Neural progenitor cell (in vitro differentiated cells): ENCODE results near the gene ZBTB7A. TPM values are rescaled to one million over a fixed set of nuclear protein-coding genes. Genes with fewer than 3 reads are reported as not detected.
A peak's percentile ranks its signal among the peaks of the same experiment; 100 is the strongest.

Experiments
- DNase-seq: peaks from one replicate; pipeline ENCODE4 v3.0.0-alpha.2; 2016; ENCODE audit warnings: low spot score
- H2AFZ ChIP-seq: fragments of 200-600 bp; sonication (generic); replicated peaks from 2 replicates; pipeline ENCODE4 v1.6.1; 2016; ENCODE audit warnings: antibody characterized with exemption
- H3F3A ChIP-seq: fragments of 200-600 bp; sonication (generic); 2 replicates; pipeline ENCODE4 v1.6.1; 2016; ENCODE audit warnings: antibody characterized with exemption, low read depth
- H3K27ac ChIP-seq: fragments of 200-600 bp; sonication (generic); 2 replicates; pipeline ENCODE4 v1.5.1; 2016; ENCODE audit warnings: mild to moderate bottlenecking
- H3K27me3 ChIP-seq: fragments of 200-600 bp; sonication (generic); 2 replicates; pipeline ENCODE4 v1.6.1; 2016; ENCODE audit warnings: mild to moderate bottlenecking, moderate library complexity
- H3K36me3 ChIP-seq: fragments of 200-600 bp; sonication (generic); 2 replicates; pipeline ENCODE4 v1.5.1; 2016
- H3K4me1 ChIP-seq: fragments of 200-600 bp; sonication (generic); 2 replicates; pipeline ENCODE4 v1.6.1; 2016; ENCODE audit warnings: mixed run types
- H3K4me2 ChIP-seq: fragments of 200-600 bp; sonication (generic); 2 replicates; pipeline ENCODE4 v1.6.1; 2016
- H3K4me3 ChIP-seq: fragments of 200-600 bp; sonication (generic); 2 replicates; pipeline ENCODE4 v1.5.1; 2016
- H3K79me2 ChIP-seq: fragments of 200-600 bp; sonication (generic); 2 replicates; pipeline ENCODE4 v1.6.1; 2016; ENCODE audit warnings: low read depth
- H3K9ac ChIP-seq: fragments of 200-600 bp; sonication (generic); 2 replicates; pipeline ENCODE4 v1.6.1; 2016
- H3K9me3 ChIP-seq: fragments of 200-600 bp; sonication (generic); 2 replicates; pipeline ENCODE4 v1.5.1; 2016; ENCODE audit warnings: low read depth
- H4K20me1 ChIP-seq: fragments of 200-600 bp; sonication (generic); 2 replicates; pipeline ENCODE4 v1.6.1; 2016; ENCODE audit warnings: low read depth
- H3K27ac Mint-ChIP-seq: 3 replicates; pipeline ENCODE4 v1.8.0; 2021; ENCODE audit warnings: mixed read lengths
- H3K27me3 Mint-ChIP-seq: 2 replicates; pipeline ENCODE4 v1.8.0; 2022; ENCODE audit warnings: low read depth, mild to moderate bottlenecking, inconsistent platforms, moderate library complexity, mixed read lengths; ENCODE audit not compliant: insufficient read depth
- H3K36me3 Mint-ChIP-seq: 3 replicates; pipeline ENCODE4 v1.8.0; 2021; ENCODE audit warnings: mixed read lengths
- H3K4me1 Mint-ChIP-seq: 3 replicates; pipeline ENCODE4 v1.8.0; 2021; ENCODE audit warnings: mixed read lengths
- H3K4me3 Mint-ChIP-seq: 3 replicates; pipeline ENCODE4 v1.8.0; 2021; ENCODE audit warnings: mild to moderate bottlenecking, moderate library complexity, mixed read lengths
- H3K9me3 Mint-ChIP-seq: 3 replicates; pipeline ENCODE4 v1.8.0; 2020; ENCODE audit warnings: mixed read lengths
- EZH2 ChIP-seq: fragments of 200-600 bp; sonication (generic); IDR thresholded peaks from 2 replicates; pipeline ENCODE4 v1.6.1; 2017; ENCODE audit warnings: antibody characterized with exemption, mild to moderate bottlenecking, moderate library complexity
- EZH2phosphoT487 ChIP-seq: fragments of 200-600 bp; sonication (generic); IDR thresholded peaks from 2 replicates; pipeline ENCODE4 v1.6.1; 2017; ENCODE audit warnings: antibody characterized with exemption
- total RNA-seq: library from RNA; depleted of rRNA; stranded (reverse); fragments of >200 nt; gene quantifications from 2 replicates; pipeline ENCODE4 v1.2.3, GENCODE V29; 2015; ENCODE audit warnings: low replicate concordance
- TF ChIP-seq, protein P1 (sequence below): fragments of 200-600 bp; sonication (generic); IDR thresholded peaks from 2 replicates; pipeline ENCODE4 v1.5.1; 2017; ENCODE audit warnings: antibody characterized with exemption, mild to moderate bottlenecking

ZBTB7A gene
- total RNA-seq, 1 donor from 2014 or later: 4.0 TPM

DNA sequence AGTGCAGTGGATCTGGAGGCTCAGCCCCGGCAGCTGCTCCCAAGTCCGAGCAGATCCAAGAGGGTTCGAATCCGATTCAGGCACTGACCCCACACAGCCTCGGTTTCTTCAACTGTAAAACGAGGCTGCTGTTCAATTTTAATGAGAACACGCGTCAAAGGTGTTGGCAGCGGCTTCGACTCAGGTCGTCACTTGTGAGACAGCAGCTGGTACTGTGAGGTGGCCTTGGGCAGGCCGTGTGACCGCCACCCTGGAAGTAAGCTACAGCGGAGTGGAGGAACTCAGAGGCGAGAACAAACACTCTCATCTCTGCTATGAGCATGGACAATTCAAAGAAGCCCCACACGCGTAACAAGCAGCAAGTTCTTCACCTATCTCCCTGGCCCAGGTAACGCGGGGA, 47.5 kb upstream of the ZBTB7A start:
- H4K20me1 ChIP-seq: peaks cover 28% of the 10 kb centered on the region
- H3K4me1 ChIP-seq: no peaks in the 10 kb centered on the region
- peaks cover 33% of the 10 kb centered on the region for H3K36me3 Mint-ChIP-seq
- no peak overlapping the region for H3K4me3 Mint-ChIP-seq
- H3K79me2 ChIP-seq: peaks cover 14% of the 10 kb centered on the region
- H3K27ac ChIP-seq: no peak overlapping the region
- H2AFZ ChIP-seq: no peak overlapping the region
- no peak overlapping the region for H3K9ac ChIP-seq
- H3K27ac Mint-ChIP-seq: no peak overlapping the region
- no peaks in the 10 kb centered on the region for H3K27me3 ChIP-seq
- H3F3A ChIP-seq: no peaks in the 10 kb centered on the region
- no peaks in the 10 kb centered on the region for H3K9me3 Mint-ChIP-seq
- peaks cover 4% of the 10 kb centered on the region for H3K27me3 Mint-ChIP-seq
- H3K4me1 Mint-ChIP-seq: no peaks in the 10 kb centered on the region
- H3K4me2 ChIP-seq: no peak overlapping the region
- no peak for TF ChIP-seq EZH2
- TF ChIP-seq, protein P1, sequence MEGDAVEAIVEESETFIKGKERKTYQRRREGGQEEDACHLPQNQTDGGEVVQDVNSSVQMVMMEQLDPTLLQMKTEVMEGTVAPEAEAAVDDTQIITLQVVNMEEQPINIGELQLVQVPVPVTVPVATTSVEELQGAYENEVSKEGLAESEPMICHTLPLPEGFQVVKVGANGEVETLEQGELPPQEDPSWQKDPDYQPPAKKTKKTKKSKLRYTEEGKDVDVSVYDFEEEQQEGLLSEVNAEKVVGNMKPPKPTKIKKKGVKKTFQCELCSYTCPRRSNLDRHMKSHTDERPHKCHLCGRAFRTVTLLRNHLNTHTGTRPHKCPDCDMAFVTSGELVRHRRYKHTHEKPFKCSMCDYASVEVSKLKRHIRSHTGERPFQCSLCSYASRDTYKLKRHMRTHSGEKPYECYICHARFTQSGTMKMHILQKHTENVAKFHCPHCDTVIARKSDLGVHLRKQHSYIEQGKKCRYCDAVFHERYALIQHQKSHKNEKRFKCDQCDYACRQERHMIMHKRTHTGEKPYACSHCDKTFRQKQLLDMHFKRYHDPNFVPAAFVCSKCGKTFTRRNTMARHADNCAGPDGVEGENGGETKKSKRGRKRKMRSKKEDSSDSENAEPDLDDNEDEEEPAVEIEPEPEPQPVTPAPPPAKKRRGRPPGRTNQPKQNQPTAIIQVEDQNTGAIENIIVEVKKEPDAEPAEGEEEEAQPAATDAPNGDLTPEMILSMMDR: no peak
- TF ChIP-seq EZH2phosphoT487: no peak
- no peak overlapping the region for H3K4me3 ChIP-seq
- no peaks in the 10 kb centered on the region for H3K36me3 ChIP-seq
- no peaks in the 10 kb centered on the region for H3K9me3 ChIP-seq
- no peak for DNase-seq

DNA sequence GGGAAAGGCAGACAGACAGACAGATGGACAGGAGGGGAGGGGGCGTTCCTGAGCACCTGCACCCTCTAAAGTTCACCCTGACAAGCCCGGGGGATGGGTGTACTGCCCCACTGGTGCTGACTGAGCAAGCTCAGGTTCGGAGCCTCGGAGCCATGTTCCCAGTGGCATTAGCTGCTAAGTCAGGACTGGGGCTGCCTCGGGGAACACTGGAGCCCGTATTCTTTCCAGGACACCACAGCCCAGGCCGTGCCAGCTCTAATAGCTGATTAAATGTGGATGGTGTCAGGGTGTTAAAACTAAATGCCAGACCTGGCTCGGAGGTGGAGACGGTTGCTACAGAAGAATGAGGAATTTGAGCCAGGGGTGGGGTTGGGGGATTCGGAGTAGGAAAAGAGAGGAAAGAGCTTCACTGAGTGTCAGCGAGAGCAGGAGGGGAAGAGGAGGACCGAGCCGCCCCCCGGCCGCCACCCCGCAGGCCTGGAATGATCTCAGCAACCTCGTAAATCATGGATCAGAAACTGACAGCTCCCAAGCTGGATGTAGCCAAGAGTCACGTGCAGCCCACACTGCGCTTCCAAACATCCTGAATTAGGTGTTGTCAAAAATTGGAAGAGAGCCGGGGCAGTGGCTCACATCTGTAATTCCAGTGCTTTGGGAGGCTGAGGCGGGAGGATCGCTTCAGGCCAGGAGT, 46.8 kb upstream of the ZBTB7A start:
- H3K9me3 ChIP-seq: no peaks in the 10 kb centered on the region
- H3K27me3 Mint-ChIP-seq: peaks cover 3% of the 10 kb centered on the region
- H4K20me1 ChIP-seq: peaks cover 24% of the 10 kb centered on the region
- no peak overlapping the region for H2AFZ ChIP-seq
- H3K4me2 ChIP-seq: no peak overlapping the region
- no peaks in the 10 kb centered on the region for H3K36me3 ChIP-seq
- H3K79me2 ChIP-seq: peaks cover 8% of the 10 kb centered on the region
- no peak overlapping the region for H3K27ac Mint-ChIP-seq
- no peaks in the 10 kb centered on the region for H3K9me3 Mint-ChIP-seq
- TF ChIP-seq, protein P1: no peak
- TF ChIP-seq EZH2 (no peak), EZH2phosphoT487 (no peak)
- no peak for DNase-seq
- H3F3A ChIP-seq: no peaks in the 10 kb centered on the region
- no peaks in the 10 kb centered on the region for H3K4me1 Mint-ChIP-seq
- peak overlapping the region; percentile 55 for H3K4me3 Mint-ChIP-seq
- H3K27ac ChIP-seq: no peak overlapping the region
- H3K27me3 ChIP-seq: no peaks in the 10 kb centered on the region
- no peaks in the 10 kb centered on the region for H3K4me1 ChIP-seq
- H3K9ac ChIP-seq: no peak overlapping the region
- no peak overlapping the region for H3K4me3 ChIP-seq
- H3K36me3 Mint-ChIP-seq: peaks cover 33% of the 10 kb centered on the region

DNA sequence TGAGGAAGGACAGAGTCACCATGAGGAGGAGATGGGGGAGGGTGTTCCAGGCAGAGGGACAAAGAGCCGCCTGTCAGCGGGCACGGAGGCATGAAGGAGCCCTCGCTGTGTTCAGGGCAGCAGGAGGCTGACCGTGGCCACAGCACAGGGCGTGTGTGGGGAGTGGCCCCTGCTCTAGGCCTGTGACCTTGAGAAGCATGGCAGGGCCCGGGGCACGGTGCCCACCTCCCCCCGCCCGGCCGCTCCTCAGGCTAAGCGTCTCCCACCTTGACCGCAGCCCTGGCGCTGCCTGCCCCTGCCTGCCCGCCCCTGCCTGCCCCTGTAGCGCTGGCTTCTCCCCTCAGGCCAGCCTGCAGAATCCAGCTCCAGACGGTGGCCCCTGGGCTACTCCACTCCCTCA, 45.7 kb upstream of the ZBTB7A start:
- no peaks in the 10 kb centered on the region for H3K79me2 ChIP-seq
- H3K4me1 ChIP-seq: no peaks in the 10 kb centered on the region
- H3K9me3 ChIP-seq: no peaks in the 10 kb centered on the region
- no peak for DNase-seq
- H3K4me3 Mint-ChIP-seq: no peak overlapping the region
- H3K4me2 ChIP-seq: no peak overlapping the region
- peaks cover 12% of the 10 kb centered on the region for H4K20me1 ChIP-seq
- no peak overlapping the region for H3K9ac ChIP-seq
- H2AFZ ChIP-seq: no peak overlapping the region
- H3K4me3 ChIP-seq: no peak overlapping the region
- H3K9me3 Mint-ChIP-seq: no peaks in the 10 kb centered on the region
- no peak overlapping the region for H3K27ac ChIP-seq
- no peak overlapping the region for H3K27ac Mint-ChIP-seq
- no peaks in the 10 kb centered on the region for H3F3A ChIP-seq
- H3K36me3 ChIP-seq: no peaks in the 10 kb centered on the region
- H3K36me3 Mint-ChIP-seq: peaks cover 34% of the 10 kb centered on the region
- H3K27me3 Mint-ChIP-seq: peaks cover 3% of the 10 kb centered on the region
- TF ChIP-seq EZH2phosphoT487 (no peak), EZH2 (no peak)
- TF ChIP-seq, protein P1: no peak
- H3K27me3 ChIP-seq: no peaks in the 10 kb centered on the region
- no peaks in the 10 kb centered on the region for H3K4me1 Mint-ChIP-seq
